NCI-H2196 treated with DMSO at 0.1 percent for 48 hours (cell line): Measurements from ENCODE around the gene RSBN1L.
"Not testable (repeated sequence)": the region's sequence is repeated elsewhere in the genome, so short reads cannot be mapped to it uniquely, and the experiment has no call there.

Experiments used
- DNase-seq: peaks from one replicate; lab custom pipeline; 2025; ENCODE audit not compliant: unreplicated experiment; lab: John Stamatoyannopoulos, UW

Gene RSBN1L

GRCh38 chr7:77687100-77687746 is 9.0 kb upstream of the RSBN1L start:
- DNase-seq, result no peak

- no peak for DNase-seq
Observed at GRCh38 chr7:77687747-77688144, 8.5 kb upstream of the RSBN1L start.

- no peak for DNase-seq
Observed at GRCh38 chr7:77690289-77690688, 6.0 kb upstream of the RSBN1L start.

GRCh38 chr7:77691892-77692491 is 4.3 kb upstream of the RSBN1L start:
- no peak for DNase-seq

GRCh38 chr7:77693830-77694583 is 2.3 kb upstream of the RSBN1L start:
- DNase-seq, result no peak

GRCh38 chr7:77696643-77697534 is 630 bp downstream of the RSBN1L start:
- no peak for DNase-seq

GRCh38 chr7:77697535-77697831 is 1.2 kb downstream of the RSBN1L start:
- DNase-seq, result no peak

- DNase-seq, result no peak
Observed at GRCh38 chr7:77698042-77698625, 1.9 kb downstream of the RSBN1L start.

GRCh38 chr7:77699056-77699455 is 2.8 kb downstream of the RSBN1L start:
- DNase-seq, result no peak

- no peak for DNase-seq
Observed at GRCh38 chr7:77702513-77702912, 6.3 kb downstream of the RSBN1L start.

GRCh38 chr7:77702968-77703472 is 6.8 kb downstream of the RSBN1L start:
- DNase-seq, result no peak

GRCh38 chr7:77703669-77704068 is 7.4 kb downstream of the RSBN1L start:
- not testable (repeated sequence) for DNase-seq

GRCh38 chr7:77707504-77707992 is 11.3 kb downstream of the RSBN1L start:
- no peak for DNase-seq

- no peak for DNase-seq
Observed at GRCh38 chr7:77710067-77710466, 13.8 kb downstream of the RSBN1L start.

GRCh38 chr7:77710861-77711260 is 14.6 kb downstream of the RSBN1L start:
- DNase-seq, result no peak

GRCh38 chr7:77714195-77714594 is 17.9 kb downstream of the RSBN1L start:
- DNase-seq, result no peak

- not testable (repeated sequence) for DNase-seq
Observed at GRCh38 chr7:77714931-77715330, 18.7 kb downstream of the RSBN1L start.

- no peak for DNase-seq
Observed at GRCh38 chr7:77716804-77717203, 20.5 kb downstream of the RSBN1L start.

- not testable (repeated sequence) for DNase-seq
Observed at GRCh38 chr7:77717566-77717965, 21.3 kb downstream of the RSBN1L start.

- peak; percentile 7 for DNase-seq
Observed at GRCh38 chr7:77727527-77727926, 31.3 kb downstream of the RSBN1L start.
